Measurements from ENCODE around the gene DLG2.

Gene DLG2

GRCh38 chr11:83751041-83751440 lies 1876.1 kb downstream of the DLG2 start:
- no peak for DNase-seq (ENCODE audit: low read depth in 1 of 2, low spot score in 1 of 2)
- Histone ChIP-seq H3K4me3 (replicated peaks; ENCODE audit: insufficient read depth, low read length) (no peak overlapping the region), H3K27ac (replicated peaks) (no peak overlapping the region), H3K27me3 (ENCODE audit: insufficient read depth, poor library complexity, severe bottlenecking) (no peaks in the 10 kb centered on the region)
- TF ChIP-seq GABPA (IDR thresholded peaks at IDR 0.05; ENCODE audit: low read depth): no peak
- no peak for TF ChIP-seq REST (IDR thresholded peaks at IDR 0.05; ENCODE audit: insufficient replicate concordance, low read depth)
- no peak for TF ChIP-seq SPI1 (IDR thresholded peaks at IDR 0.05; ENCODE audit: borderline replicate concordance, low read depth)
- no peak for TF ChIP-seq CTCF (IDR thresholded peaks at IDR 0.05; ENCODE audit: insufficient read depth, low read length)
- no peak for TF ChIP-seq POLR2AphosphoS5 (IDR thresholded peaks at IDR 0.05; ENCODE audit: low read depth)

- H3K27me3 ChIP-seq (ENCODE audit: insufficient read depth, poor library complexity, severe bottlenecking): no peaks in the 10 kb centered on the region
- TF ChIP-seq REST (IDR thresholded peaks at IDR 0.05; ENCODE audit: insufficient replicate concordance, low read depth) (no peak), POLR2AphosphoS5 (IDR thresholded peaks at IDR 0.05; ENCODE audit: low read depth) (no peak), SPI1 (IDR thresholded peaks at IDR 0.05; ENCODE audit: borderline replicate concordance, low read depth) (no peak)
- no peak overlapping the region for H3K27ac ChIP-seq (replicated peaks)
- no peak overlapping the region for H3K4me3 ChIP-seq (replicated peaks; ENCODE audit: insufficient read depth, low read length)
- no peak for DNase-seq (ENCODE audit: low read depth in 1 of 2, low spot score in 1 of 2)
Observed at GRCh38 chr11:83746921-83747585, 1880.1 kb downstream of the DLG2 start.

- no peak overlapping the region for H3K4me3 ChIP-seq (replicated peaks; ENCODE audit: insufficient read depth, low read length)
- H3K27me3 ChIP-seq (ENCODE audit: insufficient read depth, poor library complexity, severe bottlenecking): no peaks in the 10 kb centered on the region
- H3K27ac ChIP-seq (replicated peaks): no peak overlapping the region
- DNase-seq (ENCODE audit: low read depth in 1 of 2, low spot score in 1 of 2): no peak
- no peak for TF ChIP-seq SPI1 (IDR thresholded peaks at IDR 0.05; ENCODE audit: borderline replicate concordance, low read depth)
- TF ChIP-seq POLR2AphosphoS5 (IDR thresholded peaks at IDR 0.05; ENCODE audit: low read depth): no peak
- no peak for TF ChIP-seq CTCF (IDR thresholded peaks at IDR 0.05; ENCODE audit: insufficient read depth, low read length)
- TF ChIP-seq GABPA (IDR thresholded peaks at IDR 0.05; ENCODE audit: low read depth): no peak
- no peak for TF ChIP-seq REST (IDR thresholded peaks at IDR 0.05; ENCODE audit: insufficient replicate concordance, low read depth)
Observed at GRCh38 chr11:83744620-83745192, 1882.4 kb downstream of the DLG2 start.
